ENCODE measurements around the gene SRBD1. TPM values are rescaled to one million over a fixed set of nuclear protein-coding genes. Genes with fewer than 3 reads are reported as not detected.

SRBD1 gene
- total RNA-seq, 1 experiment from 2014 or later = 20.6 TPM

GRCh38 chr2:45583977-45584376 is 27.1 kb downstream of the SRBD1 start:
- Histone ChIP-seq H3K4me3 (replicated peaks in 1 of 2; ENCODE audit: low read depth in 1 of 2, low read length in 2 of 2) (no peak overlapping the region), H3K27me3 (ENCODE audit: insufficient read depth, low read length) (no peaks in the 10 kb centered on the region), H3K4me1 (ENCODE audit: control insufficient read depth in 1 of 2, insufficient read depth in 2 of 2, low read length in 2 of 2) (no peaks in the 10 kb centered on the region), H3K79me2 (ENCODE audit: insufficient read depth, low read length) (peaks cover 49% of the 10 kb centered on the region), H3K9me2 (ENCODE audit: insufficient read depth) (no peaks in the 10 kb centered on the region), H3K9me3 (ENCODE audit: control insufficient read depth in 1 of 2, insufficient read depth in 1 of 2, low read depth in 1 of 2, low read length in 2 of 2) (no peaks in the 10 kb centered on the region), H3K36me3 (ENCODE audit: control insufficient read depth in 1 of 2, insufficient read depth in 2 of 2, low read length in 2 of 2) (no peaks in the 10 kb centered on the region), H3K4me2 (ENCODE audit: low read length) (no peak overlapping the region), H2AFZ (ENCODE audit: low read depth, low read length, poor library complexity, severe bottlenecking) (no peak overlapping the region), H3K27ac (ENCODE audit: low read depth, low read length) (no peak overlapping the region), H4K20me1 (ENCODE audit: insufficient read depth) (peaks cover 10% of the 10 kb centered on the region; the same call in 1 of the 2 replicates), H3K9ac (ENCODE audit: low read length) (no peak overlapping the region)
- BruUV-seq (replicated peaks) = no TSS peak
- TF ChIP-seq ZBTB33 (IDR thresholded peaks at IDR 0.05; ENCODE audit: extremely low read depth, insufficient replicate concordance, low read length) = no peak
- TF ChIP-seq, protein P1, sequence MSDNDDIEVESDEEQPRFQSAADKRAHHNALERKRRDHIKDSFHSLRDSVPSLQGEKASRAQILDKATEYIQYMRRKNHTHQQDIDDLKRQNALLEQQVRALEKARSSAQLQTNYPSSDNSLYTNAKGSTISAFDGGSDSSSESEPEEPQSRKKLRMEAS (IDR thresholded peaks at IDR 0.05) = no peak
- no peak for TF ChIP-seq YY1 (IDR thresholded peaks at IDR 0.05; ENCODE audit: extremely low read depth, insufficient replicate concordance, low read depth, low read length)
- no peak for TF ChIP-seq POLR2A (IDR thresholded peaks at IDR 0.05; ENCODE audit: borderline replicate concordance, extremely low read depth, insufficient read depth, insufficient read length)
- ATAC-seq (no peak), DNase-seq (ENCODE audit: low read depth, low spot score) (no peak)
- POLR2A ChIA-PET = no interaction called here
- CTCF ChIA-PET = interaction anchor here (1.0 to 2.7 kb wide), 2 partner anchors 16 to 24 kb away, joined by 4 to 7 read pairs; no protein-coding TSS in a partner anchor
- intact Hi-C loops (cut with micrococcal nuclease) = no loop called here
- RAD21 ChIA-PET (ENCODE audit: low non-redundant PET in 1 of 2, low total read pairs in 2 of 2, uncharacterized antibody in 2 of 2, unreplicated experiment in 2 of 2) = no interaction called here

DNA sequence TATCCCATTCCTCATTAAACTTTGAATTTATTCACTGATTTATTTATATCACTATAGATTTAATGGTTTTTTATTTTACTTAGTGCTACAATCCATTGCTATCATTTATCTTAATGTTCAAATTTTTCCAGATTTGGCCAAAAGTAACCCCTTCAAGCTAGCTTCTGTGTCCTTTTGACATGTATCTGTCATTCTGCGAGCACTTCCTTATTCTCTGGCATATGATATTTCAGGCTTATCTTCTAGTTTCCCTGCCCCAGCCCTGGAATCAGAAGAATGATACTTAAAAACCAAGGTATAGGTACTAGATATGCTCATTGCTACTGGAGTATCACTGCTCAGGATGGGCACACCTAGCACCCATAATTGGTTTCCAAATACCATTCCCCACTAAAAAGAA is 28.5 kb downstream of the SRBD1 start:
- H3K4me2 ChIP-seq (ENCODE audit: low read length) = no peak overlapping the region
- H2AFZ ChIP-seq (ENCODE audit: low read depth, low read length, poor library complexity, severe bottlenecking) = no peak overlapping the region
- H3K9me2 ChIP-seq (ENCODE audit: insufficient read depth) = no peaks in the 10 kb centered on the region
- no peak overlapping the region for H3K4me3 ChIP-seq (replicated peaks in 1 of 2; ENCODE audit: low read depth in 1 of 2, low read length in 2 of 2)
- H3K79me2 ChIP-seq (ENCODE audit: insufficient read depth, low read length) = peaks cover 39% of the 10 kb centered on the region
- no peaks in the 10 kb centered on the region for H3K4me1 ChIP-seq (ENCODE audit: control insufficient read depth in 1 of 2, insufficient read depth in 2 of 2, low read length in 2 of 2)
- no peaks in the 10 kb centered on the region for H3K36me3 ChIP-seq (ENCODE audit: control insufficient read depth in 1 of 2, insufficient read depth in 2 of 2, low read length in 2 of 2)
- DNase-seq (ENCODE audit: low read depth, low spot score) (no peak), ATAC-seq (no peak)
- ChIA-PET CTCF (no interaction called here), RAD21 (ENCODE audit: low non-redundant PET in 1 of 2, low total read pairs in 2 of 2, uncharacterized antibody in 2 of 2, unreplicated experiment in 2 of 2) (no interaction called here), POLR2A (no interaction called here)
- H3K27me3 ChIP-seq (ENCODE audit: insufficient read depth, low read length) = no peaks in the 10 kb centered on the region
- H3K9ac ChIP-seq (ENCODE audit: low read length) = no peak overlapping the region
- intact Hi-C loops (cut with micrococcal nuclease) = no loop called here
- BruUV-seq (replicated peaks) = no TSS peak
- H3K9me3 ChIP-seq (ENCODE audit: control insufficient read depth in 1 of 2, insufficient read depth in 1 of 2, low read depth in 1 of 2, low read length in 2 of 2) = no peaks in the 10 kb centered on the region
- H3K27ac ChIP-seq (ENCODE audit: low read depth, low read length) = no peak overlapping the region
- peaks cover 7% of the 10 kb centered on the region; the same call in 1 of the 2 replicates for H4K20me1 ChIP-seq (ENCODE audit: insufficient read depth)
- TF ChIP-seq ZNF274 (IDR thresholded peaks at IDR 0.05; ENCODE audit: low read depth, low read length) (no peak), CEBPB (IDR thresholded peaks at IDR 0.05; ENCODE audit: low read depth) (no peak), SIN3A (IDR thresholded peaks at IDR 0.05; ENCODE audit: low read depth) (no peak), POLR2A (IDR thresholded peaks at IDR 0.05; ENCODE audit: borderline replicate concordance, extremely low read depth, insufficient read depth, insufficient read length) (no peak), CTCF (IDR thresholded peaks at IDR 0.05 in 2 of 3, conservative IDR thresholded peaks at IDR 0.05 in 1 of 3; ENCODE audit: borderline replicate concordance in 1 of 3, insufficient read depth in 1 of 3, low read depth in 2 of 3, low read length in 2 of 3) (no peak), EZH2 (IDR thresholded peaks at IDR 0.05) (no peak)
- TF ChIP-seq, protein P1 (IDR thresholded peaks at IDR 0.05) = no peak

Measured in HCT116 (cell line).